ENCODE results near the gene UBE2K. TPM values are rescaled to one million over a fixed set of nuclear protein-coding genes. Genes with fewer than 3 reads are reported as not detected.

The UBE2K gene
- total RNA-seq, 1 donor from 2014 or later: 56.6 TPM

GRCh38 chr4:39822662-39823061, 124.7 kb downstream of the UBE2K start:
- intact Hi-C loops (cut with DNase I): no loop called here
- ATAC-seq: no peak

DNA sequence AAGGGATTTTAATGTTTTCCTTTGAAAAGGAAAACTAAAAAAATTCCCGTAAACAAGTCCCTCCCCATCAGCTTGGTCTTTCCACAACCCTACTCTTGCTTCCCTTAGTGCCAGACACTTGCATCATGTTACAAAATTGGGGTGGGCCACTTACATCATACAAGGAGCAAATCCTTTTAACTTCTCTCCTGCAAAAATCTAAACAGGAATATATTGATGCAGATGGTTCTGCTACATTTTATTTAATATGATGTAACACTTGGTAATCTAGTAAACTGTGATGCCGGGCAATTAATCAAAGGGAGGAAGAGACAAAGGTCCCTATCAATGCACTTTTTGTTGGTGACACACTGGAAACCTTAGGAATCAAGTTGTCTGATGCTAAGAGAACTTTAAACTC, 125.3 kb downstream of the UBE2K start:
- ATAC-seq (peak; percentile 42), DNase-seq (ENCODE audit: missing footprints) (no peak)
- intact Hi-C loops (cut with DNase I): no loop called here

More at GRCh38 chr4:39822662-39823061, 124.7 kb downstream of the UBE2K start:
- DNase-seq (ENCODE audit: missing footprints): no peak

GRCh38 chr4:39825090-39825489, 127.2 kb downstream of the UBE2K start:
- DNase-seq (ENCODE audit: missing footprints): no peak
- ATAC-seq: no peak
- intact Hi-C loops (cut with DNase I): no loop called here

GRCh38 chr4:39825741-39826231, 127.8 kb downstream of the UBE2K start:
- intact Hi-C loops (cut with DNase I): no loop called here
- DNase-seq (ENCODE audit: missing footprints) (no peak), ATAC-seq (no peak)

Other genes with a start within 250 kb of the UBE2K start
- gene RPL9, start 239.2 kb upstream of the UBE2K start, total RNA-seq: 828 TPM
- gene LIAS, start 239.1 kb upstream of the UBE2K start, total RNA-seq: 29.5 TPM
- 16.6 TPM for gene UGDH, start 170.7 kb upstream of the UBE2K start, total RNA-seq
- 11.0 TPM for gene SMIM14, start 59.3 kb upstream of the UBE2K start, total RNA-seq

All from Right ventricle myocardium inferior (tissue), 1 donor.